GM23248 (cell line): ENCODE data around the gene DNM1. TPM values are rescaled to one million over a fixed set of nuclear protein-coding genes. Genes with fewer than 3 reads are reported as not detected.
A peak's percentile ranks its signal among the peaks of the same experiment; 100 is the strongest.

Experiments
- DNase-seq: peaks from one replicate; pipeline ENCODE4 v3.0.0-alpha.2; 2015
- H2AFZ ChIP-seq: fragments of 200-600 bp; sonication (generic); 2 replicates; pipeline ENCODE4 v1.6.1; 2016; ENCODE audit warnings: antibody characterized with exemption
- H3F3A ChIP-seq: fragments of 200-600 bp; sonication (generic); 2 replicates; pipeline ENCODE4 v1.6.1; 2016; ENCODE audit warnings: mild to moderate bottlenecking, antibody characterized with exemption, mixed run types; ENCODE audit not compliant: insufficient read depth
- H3K27ac ChIP-seq: fragments of 200-600 bp; sonication (generic); 2 replicates; pipeline ENCODE4 v1.5.1; 2016; ENCODE audit warnings: mild to moderate bottlenecking
- H3K27me3 ChIP-seq: fragments of 200-600 bp; sonication (generic); replicated peaks from 2 replicates; pipeline ENCODE4 v1.6.1; 2016; ENCODE audit warnings: mild to moderate bottlenecking; ENCODE audit not compliant: insufficient read depth
- H3K36me3 ChIP-seq: fragments of 200-600 bp; sonication (generic); 2 replicates; pipeline ENCODE4 v1.6.1; 2016; ENCODE audit warnings: low read depth, mild to moderate bottlenecking
- H3K4me1 ChIP-seq: fragments of 200-600 bp; sonication (generic); 2 replicates; pipeline ENCODE4 v1.6.1; 2016; ENCODE audit warnings: mild to moderate bottlenecking; ENCODE audit not compliant: insufficient read depth
- H3K4me2 ChIP-seq: fragments of 200-600 bp; sonication (generic); one replicate; pipeline ENCODE4 v1.6.1; 2016; ENCODE audit warnings: mild to moderate bottlenecking; ENCODE audit not compliant: unreplicated experiment
- H3K4me3 ChIP-seq: fragments of 200-600 bp; sonication (generic); 2 replicates; pipeline ENCODE4 v1.5.1; 2016; ENCODE audit warnings: mild to moderate bottlenecking
- H3K79me2 ChIP-seq: fragments of 200-600 bp; sonication (generic); 2 replicates; pipeline ENCODE4 v1.6.1; 2016; ENCODE audit warnings: mild to moderate bottlenecking; ENCODE audit not compliant: insufficient read depth
- H3K9ac ChIP-seq: fragments of 200-600 bp; sonication (generic); 2 replicates; pipeline ENCODE4 v1.6.1; 2016; ENCODE audit warnings: mild to moderate bottlenecking
- H3K9me2 ChIP-seq: fragments of 200-600 bp; sonication (generic); 2 replicates; pipeline ENCODE4 v1.6.1; 2016; ENCODE audit warnings: mixed run types, mild to moderate bottlenecking, moderate library complexity; ENCODE audit not compliant: insufficient read depth
- H3K9me3 ChIP-seq: fragments of 200-600 bp; sonication (generic); one replicate; pipeline ENCODE4 v1.6.1; 2017; ENCODE audit warnings: low read depth
- H4K20me1 ChIP-seq: fragments of 200-600 bp; sonication (generic); 2 replicates; pipeline ENCODE4 v1.6.0; 2016; ENCODE audit not compliant: insufficient read depth
- EZH2 ChIP-seq: fragments of 200-600 bp; sonication (generic); IDR thresholded peaks from 2 replicates; pipeline ENCODE4 v1.6.1; 2018; ENCODE audit warnings: antibody characterized with exemption, mild to moderate bottlenecking; ENCODE audit not compliant: insufficient read depth, poor library complexity, severe bottlenecking
- EZH2phosphoT487 ChIP-seq: fragments of 200-600 bp; sonication (generic); IDR thresholded peaks from 2 replicates; pipeline ENCODE4 v1.6.1; 2018; ENCODE audit warnings: antibody characterized with exemption, moderate library complexity, mild to moderate bottlenecking, low read depth; ENCODE audit not compliant: insufficient read depth
- WGBS, 2 experiments: methylation state at CpG; one replicate each; pipeline ENCODE4 v1.1.6; 2015 to 2017; ENCODE audit warnings: low lambda C conversion rate in 2 of 2, low coverage in 1 of 2; ENCODE audit errors: missing lambda C conversion rate in 2 of 2; 5-methylcytosine and 5-hydroxymethylcytosine counted together
- in situ Hi-C: fragments of 300-500 bp; cut with MboI; formaldehyde crosslinking; loops from 2 replicates; pipeline ENCODE4 v1.15.0; 2020
- polyA plus RNA-seq: library from polyadenylated mRNA; unstranded; fragments of >200 nt; fragmentation: Nextera tagmentation; extraction: Ambion mirVana; gene quantifications from 2 replicates; pipeline ENCODE4 v1.2.1, GENCODE V29; 2016
- total RNA-seq: library from RNA; depleted of rRNA; stranded (reverse); fragments of >200 nt; shearing (Covaris generic); gene quantifications from 2 replicates; pipeline ENCODE4 v1.2.3, GENCODE V29; 2014

DNM1 gene
- total and polyA plus RNA-seq, 2 experiments from 2014 or later, result 12.1 to 19.0 TPM

DNA sequence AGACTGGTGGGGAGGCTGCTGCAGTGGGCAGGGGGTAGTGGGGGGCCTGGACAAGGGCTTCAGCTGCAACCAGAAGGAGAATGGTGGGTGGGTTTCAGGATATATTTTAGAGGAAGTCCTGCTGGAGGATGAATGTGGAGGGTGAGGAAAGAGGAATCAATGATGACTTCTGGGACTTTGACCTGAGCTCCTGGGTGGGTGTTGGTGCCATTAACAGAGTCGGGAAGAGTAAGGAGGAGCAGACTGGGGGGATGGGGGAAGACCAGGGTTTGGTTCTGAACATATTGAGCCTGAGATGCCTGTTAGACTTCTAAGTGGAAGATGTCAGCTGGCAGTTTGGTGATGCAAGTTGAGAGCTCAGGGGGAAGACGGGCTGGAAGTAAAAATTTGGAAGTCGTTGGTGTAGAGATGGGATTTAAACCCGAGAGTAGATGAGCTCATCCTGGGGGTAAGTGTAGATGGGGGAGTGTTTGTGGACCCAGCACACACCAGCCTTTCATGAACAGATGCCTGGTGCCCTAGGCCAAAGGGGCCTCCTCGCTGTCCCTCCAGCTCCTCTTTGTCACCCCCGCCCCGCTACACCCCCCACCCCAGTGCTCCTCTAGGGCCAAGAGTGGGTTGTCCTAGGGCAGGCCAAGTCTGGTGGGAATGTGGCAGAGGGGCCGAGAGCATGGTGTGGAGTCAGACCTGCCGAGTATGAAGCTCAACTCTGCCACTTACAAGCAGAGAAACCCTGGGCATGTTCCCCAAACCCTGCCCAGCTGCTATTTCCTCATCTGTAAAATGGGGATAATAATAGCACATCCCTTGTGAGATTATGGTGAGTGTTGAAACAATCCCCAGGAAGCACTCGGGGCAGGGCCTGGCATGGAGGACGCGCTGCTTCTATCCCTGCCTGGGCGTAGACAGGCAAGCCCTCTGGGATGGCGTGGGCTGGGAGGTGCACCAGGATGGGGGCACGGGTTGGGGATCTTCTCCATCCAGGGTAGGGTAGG lies 4.0 kb downstream of the DNM1 start:
- H3K9me2 ChIP-seq, result no peaks in the 10 kb centered on the region
- no peak for TF ChIP-seq EZH2phosphoT487
- TF ChIP-seq EZH2, result no peak
- no peaks in the 10 kb centered on the region for H3K9me3 ChIP-seq
- DNase-seq, result no peak
- no peak overlapping the region for H3K4me3 ChIP-seq
- H3K4me2 ChIP-seq, result no peak overlapping the region
- in situ Hi-C loops, result no loop called here
- peaks cover 15% of the 10 kb centered on the region; the same call in 1 of the 2 replicates for H3K79me2 ChIP-seq
- peaks cover 3% of the 10 kb centered on the region; the same call in 1 of the 2 replicates for H3F3A ChIP-seq
- H2AFZ ChIP-seq, result no peak overlapping the region
- no peak overlapping the region for H3K27ac ChIP-seq
- WGBS, 2 experiments, result 48 to 53% methylated on average over 12 of the region's 15 CpGs
- no peak overlapping the region for H3K9ac ChIP-seq
- H3K4me1 ChIP-seq, result peaks cover 7% of the 10 kb centered on the region
- no peaks in the 10 kb centered on the region for H3K36me3 ChIP-seq
- no peaks in the 10 kb centered on the region for H4K20me1 ChIP-seq
- no peaks in the 10 kb centered on the region for H3K27me3 ChIP-seq

DNA sequence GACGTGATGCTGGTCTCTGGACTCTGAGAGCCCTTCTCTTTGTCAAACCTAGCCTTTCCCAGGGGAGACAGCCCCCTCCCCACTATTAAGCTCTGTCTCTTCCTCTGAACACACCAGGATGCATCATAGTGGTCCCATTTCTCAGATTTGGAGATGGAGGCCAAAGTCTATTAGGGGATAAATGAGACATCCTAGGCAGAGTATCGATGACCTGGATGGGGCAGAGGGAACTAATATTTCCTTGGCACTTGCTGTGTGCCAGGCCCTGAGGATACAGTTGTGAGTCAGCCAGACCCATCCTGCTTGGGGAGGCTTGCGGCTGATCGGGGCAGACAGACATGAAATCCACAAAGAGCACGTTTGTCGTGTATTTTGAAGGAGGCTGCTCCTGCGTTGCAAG lies 5.2 kb downstream of the DNM1 start:
- Histone ChIP-seq H4K20me1 (no peaks in the 10 kb centered on the region), H3K36me3 (no peaks in the 10 kb centered on the region), H3K4me2 (no peak overlapping the region), H3K79me2 (peaks cover 15% of the 10 kb centered on the region; the same call in 1 of the 2 replicates), H3K9me3 (no peaks in the 10 kb centered on the region), H3K9ac (no peak overlapping the region), H3F3A (no peaks in the 10 kb centered on the region; the same call in 1 of the 2 replicates), H3K4me3 (no peak overlapping the region), H2AFZ (no peak overlapping the region), H3K9me2 (no peaks in the 10 kb centered on the region), H3K4me1 (no peaks in the 10 kb centered on the region), H3K27ac (no peak overlapping the region), H3K27me3 (no peaks in the 10 kb centered on the region)
- no peak for DNase-seq
- 56 to 58% methylated on average over 7 of the region's 7 CpGs for WGBS, 2 experiments
- in situ Hi-C loops, result no loop called here
- TF ChIP-seq EZH2phosphoT487 (no peak), EZH2 (no peak)

DNA sequence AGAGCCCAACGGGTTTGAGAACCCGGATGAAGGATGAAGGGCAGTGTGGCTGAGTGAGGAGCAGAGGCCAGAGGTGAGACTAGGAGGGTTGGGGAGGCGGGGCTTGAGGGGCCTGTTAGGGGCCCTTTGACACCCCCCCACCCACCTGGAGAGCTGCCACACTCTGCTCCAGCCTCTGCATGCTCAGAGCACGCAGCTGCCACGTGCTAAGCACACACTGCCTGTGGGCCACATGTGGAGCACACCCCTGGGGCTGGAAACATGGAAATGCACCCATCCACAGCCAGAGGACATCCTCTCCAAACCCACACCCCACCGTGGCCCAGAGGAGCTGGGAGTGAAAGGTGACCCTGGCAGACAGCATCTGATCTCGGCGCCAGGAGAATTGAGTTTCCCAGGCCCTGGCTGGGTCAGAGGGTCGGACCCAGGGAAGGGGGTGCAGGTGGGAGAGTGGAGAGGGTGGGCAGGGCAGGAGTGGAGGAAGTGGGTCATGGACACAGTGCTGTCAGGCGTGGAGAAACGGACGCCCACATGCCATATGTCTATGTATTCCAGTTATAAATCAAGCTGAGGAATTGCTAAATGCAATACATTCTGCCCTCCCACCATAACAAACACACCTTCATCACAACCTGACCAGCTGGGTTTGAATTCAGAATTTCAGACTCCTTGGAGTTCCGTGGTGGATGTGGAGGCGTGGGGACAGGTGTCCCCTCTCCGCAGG lies 5.9 kb downstream of the DNM1 start:
- Histone ChIP-seq H4K20me1 (no peaks in the 10 kb centered on the region), H3K9me2 (no peaks in the 10 kb centered on the region), H3K4me2 (no peak overlapping the region), H3K9ac (no peak overlapping the region), H3K79me2 (peaks cover 12% of the 10 kb centered on the region; the same call in 1 of the 2 replicates), H3K27ac (no peak overlapping the region), H3K27me3 (no peaks in the 10 kb centered on the region), H3K4me3 (no peak overlapping the region), H2AFZ (no peak overlapping the region), H3K4me1 (no peaks in the 10 kb centered on the region), H3F3A (no peaks in the 10 kb centered on the region; the same call in 1 of the 2 replicates), H3K9me3 (no peaks in the 10 kb centered on the region), H3K36me3 (no peaks in the 10 kb centered on the region)
- DNase-seq, result no peak
- in situ Hi-C loops, result no loop called here
- no peak for TF ChIP-seq EZH2
- WGBS, 2 experiments, result 65 to 69% methylated on average over 14 to 15 of the region's 15 CpGs

DNA sequence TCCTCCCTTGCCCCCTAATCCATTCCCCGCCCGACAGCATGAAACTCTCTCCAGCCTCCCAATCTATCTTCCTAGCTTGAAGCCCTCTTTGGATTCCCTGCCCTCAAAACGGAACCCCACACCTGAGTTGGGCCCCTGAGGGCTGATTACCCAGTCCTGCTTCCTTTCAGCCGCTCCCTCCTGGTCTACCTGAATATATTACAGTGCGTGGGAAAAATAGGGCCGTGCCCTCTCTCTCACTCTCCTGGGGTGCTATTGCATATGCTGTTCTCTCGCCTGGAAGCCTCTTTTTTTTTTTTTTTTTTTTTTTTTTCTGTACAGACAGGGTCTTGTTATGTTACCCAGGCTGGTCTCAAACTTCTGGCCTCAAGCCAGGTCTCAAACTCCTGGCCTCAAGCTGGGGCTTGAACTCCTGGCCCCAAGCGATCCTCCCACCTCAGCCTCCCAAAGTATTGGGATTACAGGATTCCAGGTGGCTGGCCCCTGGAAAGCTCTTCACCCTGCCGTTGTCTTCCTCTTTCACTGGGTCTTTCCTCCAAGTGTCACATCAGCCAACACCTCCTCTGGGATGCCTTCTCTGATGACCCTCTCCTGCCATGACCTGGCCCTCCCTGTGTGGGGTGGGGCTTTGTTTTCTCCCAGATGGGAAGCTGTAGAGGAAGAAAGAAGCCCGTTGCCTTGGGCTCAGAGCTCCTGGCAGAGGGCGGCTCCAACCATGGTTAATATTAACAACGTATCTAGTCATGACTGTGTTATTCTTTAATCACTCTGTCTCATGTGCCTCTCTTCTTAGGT lies 8.2 kb downstream of the DNM1 start:
- no peaks in the 10 kb centered on the region for H3K79me2 ChIP-seq
- H3K9me2 ChIP-seq, result no peaks in the 10 kb centered on the region
- no peak overlapping the region for H3K4me2 ChIP-seq
- no peak for TF ChIP-seq EZH2
- TF ChIP-seq EZH2phosphoT487, result no peak
- no peaks in the 10 kb centered on the region for H3K36me3 ChIP-seq
- H3K4me1 ChIP-seq, result peaks cover 19% of the 10 kb centered on the region
- peak; percentile 56 for DNase-seq
- no peak overlapping the region for H3K4me3 ChIP-seq
- in situ Hi-C loops, result no loop called here
- no peaks in the 10 kb centered on the region for H3K9me3 ChIP-seq
- no peaks in the 10 kb centered on the region for H3K27me3 ChIP-seq
- peaks cover 4% of the 10 kb centered on the region for H3F3A ChIP-seq
- H4K20me1 ChIP-seq, result no peaks in the 10 kb centered on the region
- H2AFZ ChIP-seq, result no peak overlapping the region
- H3K27ac ChIP-seq, result no peak overlapping the region
- WGBS, 2 experiments, result 68 to 71% methylated on average over 11 to 12 of the region's 12 CpGs
- no peak overlapping the region for H3K9ac ChIP-seq
